K562 (cell line): Measurements from ENCODE around the gene NEDD4L. TPM values are rescaled to one million over a fixed set of nuclear protein-coding genes. Genes with fewer than 3 reads are reported as not detected.

Experiments used
- ATAC-seq: fragments of 200-7000 bp; cut with Tn5 transposase; 3 replicates; pipeline ENCODE4 v1.9.1; 2020; ENCODE audit warnings: moderate library complexity
- BruUV-seq: library from RNA; stranded (reverse); fragments of 400-500 nt; replicated peaks from 2 replicates; lab custom pipeline; 2021; lab: Mats Ljungman, UMichigan
- CTCF ChIA-PET: fragments of 300-600 bp; formaldehyde crosslinking; extraction: SDS; loops from one replicate; lab custom pipeline; 2021; ENCODE audit warnings: low intra/inter-chr PET ratio; lab: Yijun Ruan, JAX
- POLR2A ChIA-PET: fragments of 300-600, 350-650 bp; sonication (Branson Sonifier 250); formaldehyde crosslinking; extraction: SDS; loops from one replicate; lab custom pipeline; 2021; ENCODE audit warnings: antibody characterized with exemption, inconsistent platforms; lab: Yijun Ruan, JAX
- DNase-seq, 4 experiments: peaks; one replicate each; pipeline versions ENCODE4 v3.0.0 to v3.0.0-alpha.2; 2011 to 2018; ENCODE audit warnings: low spot score in 3 of 4, mixed read lengths in 3 of 4; ENCODE audit errors: extremely low read depth in 1 of 4
- FAIRE-seq: peaks from 2 replicates; lab custom pipeline; 2011; peaks lifted over from hg19 to GRCh38; lab: Jason Lieb, UNC
- H2AFZ ChIP-seq: 2 replicates; pipeline ENCODE4 v1.6.0; 2011; ENCODE audit warnings: low read depth, low read length, control low read depth, inconsistent platforms
- H3K27ac ChIP-seq: fragments of 200-600 bp; 3 replicates; pipeline ENCODE4 v1.8.0; 2011; ENCODE audit warnings: low read depth, mild to moderate bottlenecking, control low read depth, inconsistent platforms, low read length, moderate library complexity, mixed read lengths; ENCODE audit errors: extremely low read depth
- H3K27me3 ChIP-seq, 2 experiments: fragments of 300-600 bp in 1 of 2; 2 replicates in 1 of 2; 3 replicates in 1 of 2; pipeline versions ENCODE4 v1.6.0 to v1.8.0; 2011; ENCODE audit warnings: inconsistent platforms in 2 of 2, low read length in 2 of 2, mild to moderate bottlenecking in 1 of 2, mixed read lengths in 1 of 2, moderate library complexity in 1 of 2; ENCODE audit not compliant: control insufficient read depth in 2 of 2, insufficient read depth in 2 of 2
- H3K36me3 ChIP-seq: fragments of 300-600 bp; 3 replicates; pipeline ENCODE4 v1.8.0; 2011; ENCODE audit warnings: mild to moderate bottlenecking, low read length, inconsistent platforms; ENCODE audit not compliant: control insufficient read depth, insufficient read depth
- H3K4me1 ChIP-seq, 2 experiments: fragments of 200-600 bp in 1 of 2; replicated peaks in 1 of 2; 2 replicates in 1 of 2; 3 replicates in 1 of 2; pipeline versions ENCODE4 v1.5.1 to v1.8.0; 2011; ENCODE audit warnings: inconsistent platforms in 2 of 2, low read length in 2 of 2, mild to moderate bottlenecking in 1 of 2, mixed read lengths in 1 of 2, moderate library complexity in 1 of 2; ENCODE audit not compliant: control insufficient read depth in 2 of 2, insufficient read depth in 2 of 2
- H3K4me2 ChIP-seq: 2 replicates; pipeline ENCODE4 v1.6.1; 2011; ENCODE audit warnings: low read length, control low read depth, inconsistent platforms, mixed read lengths; ENCODE audit not compliant: insufficient read depth
- H3K4me3 ChIP-seq: fragments of 200-600 bp; sonication (generic), shearing (Covaris generic); 2 replicates; pipeline ENCODE4 v1.5.1; 2016; ENCODE audit warnings: control low read depth, inconsistent platforms
- H3K79me2 ChIP-seq: fragments of 200-600 bp; 3 replicates; pipeline ENCODE4 v1.8.0; 2011; ENCODE audit warnings: low read length, inconsistent platforms; ENCODE audit not compliant: control insufficient read depth, insufficient read depth
- H3K9ac ChIP-seq, 2 experiments: 2 replicates each; pipeline versions ENCODE4 v1.6.0 to v1.6.1; 2011; ENCODE audit warnings: low read depth in 2 of 2, low read length in 2 of 2, control low read depth in 1 of 2, inconsistent platforms in 1 of 2, mild to moderate bottlenecking in 1 of 2, mixed read lengths in 1 of 2; ENCODE audit not compliant: insufficient read depth in 1 of 2
- H3K9me1 ChIP-seq: one replicate; pipeline ENCODE4 v1.6.0; 2011; ENCODE audit warnings: inconsistent platforms, mild to moderate bottlenecking, low read length, moderate library complexity; ENCODE audit not compliant: control insufficient read depth, insufficient read depth
- H3K9me3 ChIP-seq: replicated peaks from 2 replicates; pipeline ENCODE4 v1.5.1; 2011; ENCODE audit warnings: low read depth, low read length, inconsistent platforms; ENCODE audit not compliant: control insufficient read depth, insufficient read depth
- H4K20me1 ChIP-seq: replicated peaks from 2 replicates; pipeline ENCODE4 v1.6.1; 2011; ENCODE audit warnings: low read length, inconsistent platforms, mixed read lengths; ENCODE audit not compliant: control insufficient read depth, insufficient read depth
- ARNT ChIP-seq, 2 experiments: fragments of 450-650 bp; IDR thresholded peaks; 2 replicates each; pipeline ENCODE4 v1.6.1; 2016; ENCODE audit warnings: mild to moderate bottlenecking in 1 of 2
- CC2D1A ChIP-seq: fragments of 450-650 bp; IDR thresholded peaks from 2 replicates; pipeline ENCODE4 v1.6.1; 2017; ENCODE audit warnings: mild to moderate bottlenecking
- DNMT1 ChIP-seq: fragments of 450-650 bp; IDR thresholded peaks from 2 replicates; pipeline ENCODE4 v1.6.1; 2016; ENCODE audit warnings: antibody characterized with exemption, mild to moderate bottlenecking
- EP300 ChIP-seq: IDR thresholded peaks from 2 replicates; pipeline ENCODE4 v1.6.1; 2012; ENCODE audit warnings: low read length, improper control_type of control experiment
- HINFP ChIP-seq: fragments of 450-650 bp; conservative IDR thresholded peaks from 2 replicates; pipeline ENCODE4 v1.6.1; 2016; ENCODE audit warnings: missing genetic modification characterization, low read depth, mild to moderate bottlenecking, control low read depth, missing compliant biosample characterization
- NUFIP1 ChIP-seq: fragments of 450-650 bp; IDR thresholded peaks from 2 replicates; pipeline ENCODE4 v1.6.1; 2018; ENCODE audit not compliant: partially characterized antibody
- SIN3A ChIP-seq, 2 experiments: fragments of 150-350 bp in 1 of 2; IDR thresholded peaks; 2 replicates each; pipeline ENCODE4 v1.6.1; 2011 to 2016; ENCODE audit warnings: borderline replicate concordance in 2 of 2, low read depth in 2 of 2, low read length in 2 of 2, mild to moderate bottlenecking in 2 of 2, moderate library complexity in 2 of 2; ENCODE audit not compliant: control insufficient read depth in 1 of 2
- ZHX1 ChIP-seq: fragments of 150-350 bp; conservative IDR thresholded peaks from 2 replicates; pipeline ENCODE4 v1.6.1; 2014; ENCODE audit warnings: low read length
- ZNF174 ChIP-seq: fragments of 250-450 bp; sonication (Bioruptor Pico); IDR thresholded peaks from 2 replicates; pipeline ENCODE4 v1.4.0; 2020; ENCODE audit warnings: mild to moderate bottlenecking
- ZNF592 ChIP-seq: fragments of 450-650 bp; IDR thresholded peaks from 2 replicates; pipeline ENCODE4 v1.6.1; 2017; ENCODE audit warnings: antibody characterized with exemption, mild to moderate bottlenecking
- WGBS: fragments of 100-300 bp; shearing (Covaris generic); methylation state at CpG from one replicate; pipeline ENCODE4 v1.1.6; 2016; ENCODE audit warnings: low coverage, mixed read lengths; ENCODE audit not compliant: insufficient coverage; ENCODE audit errors: missing lambda C conversion rate; 5-methylcytosine and 5-hydroxymethylcytosine counted together
- in situ Hi-C: fragments of 300-500 bp; cut with MboI; formaldehyde crosslinking; loops from 4 replicates; pipeline ENCODE4 v1.15.0; 2018; ENCODE audit warnings: inconsistent platforms, mixed read lengths
- intact Hi-C: fragments of 100-400 bp; cut with micrococcal nuclease; formaldehyde crosslinking; loops from 2 replicates; pipeline ENCODE4 v1.14.2; 2022
- polyA plus RNA-seq, 8 experiments: library from polyadenylated mRNA; depleted of rRNA in 4 of 8; stranded (reverse) in 5 of 8; unstranded in 3 of 8; fragments of >200 nt; fragmentation: Nextera tagmentation in 2 of 8; fragmentation: Illumina TruSeq in 1 of 8; extraction: Ambion mirVana in 2 of 8; extraction: Trizol in 1 of 8; gene quantifications; 2 replicates each; pipeline versions ENCODE4 v1.2.1 to v1.2.3, GENCODE V29; 2011 to 2014; ENCODE audit warnings: inconsistent platforms in 1 of 8, missing spikeins in 1 of 8
- total RNA-seq, 7 experiments: library from RNA; depleted of rRNA in 6 of 7; stranded (reverse); fragments of >200 nt in 6 of 7; fragmentation: Illumina TruSeq in 2 of 7; extraction: Trizol in 2 of 7; gene quantifications; 2 replicates each; pipeline versions ENCODE4 v1.2.1 to v1.2.3, GENCODE V29; 2011 to 2021; ENCODE audit warnings: low replicate concordance in 1 of 7

NEDD4L gene
- total and polyA plus RNA-seq, 9 of the 15 experiments (the other 6 are each of a cell fraction or from before 2014, with no cell fraction given): 8.1 to 33.4 (median 19.9) TPM

- H3K36me3 ChIP-seq: no peaks in the 10 kb centered on the region
- intact Hi-C loops (no loop called here), in situ Hi-C loops (no loop called here)
- ChIA-PET CTCF (no interaction called here), POLR2A (no interaction called here)
- H3K27me3 ChIP-seq: peaks cover 3 to 10% of the 10 kb centered on the region in 2 experiments; a peak in 2 of 5 replicates
- H3K4me2 ChIP-seq: no peak overlapping the region
- no peak for ATAC-seq
- no peaks in the 10 kb centered on the region; the same call in 1 of the 2 replicates for H4K20me1 ChIP-seq
- no peak overlapping the region for H3K4me3 ChIP-seq
- no peaks in the 10 kb centered on the region for H3K4me1 ChIP-seq
- H2AFZ ChIP-seq: no peak overlapping the region
- DNase-seq: no peak
- H3K9ac ChIP-seq: no peak overlapping the region
- H3K9me1 ChIP-seq: no peaks in the 10 kb centered on the region
- WGBS: 0% methylated on average over 5 of the region's 5 CpGs
- H3K9me3 ChIP-seq: no peaks in the 10 kb centered on the region
- no peak overlapping the region for H3K27ac ChIP-seq
- no TSS peak for BruUV-seq
- H3K79me2 ChIP-seq: no peaks in the 10 kb centered on the region
- no peak for FAIRE-seq
- TF ChIP-seq HINFP (tag): no peak
- TF ChIP-seq CC2D1A: no peak
- TF ChIP-seq SIN3A (IDR thresholded peaks at IDR 0.05; ENCODE audit: borderline replicate concordance in 2 of 2, control insufficient read depth in 1 of 2, low read depth in 2 of 2, low read length in 2 of 2): no peak
- TF ChIP-seq ZHX1: no peak
- no peak for TF ChIP-seq NUFIP1
- TF ChIP-seq ZNF592: no peak
- no peak for TF ChIP-seq DNMT1
- TF ChIP-seq EP300: no peak
- no peak for TF ChIP-seq ARNT (IDR thresholded peaks at IDR 0.05)
- TF ChIP-seq ZNF174 (CRISPR knock-in tag): no peak
Measured at GRCh38 chr18:58431215-58431614, 387.2 kb downstream of the NEDD4L start.
